ENCODE results near the gene BRD9.

DNA sequence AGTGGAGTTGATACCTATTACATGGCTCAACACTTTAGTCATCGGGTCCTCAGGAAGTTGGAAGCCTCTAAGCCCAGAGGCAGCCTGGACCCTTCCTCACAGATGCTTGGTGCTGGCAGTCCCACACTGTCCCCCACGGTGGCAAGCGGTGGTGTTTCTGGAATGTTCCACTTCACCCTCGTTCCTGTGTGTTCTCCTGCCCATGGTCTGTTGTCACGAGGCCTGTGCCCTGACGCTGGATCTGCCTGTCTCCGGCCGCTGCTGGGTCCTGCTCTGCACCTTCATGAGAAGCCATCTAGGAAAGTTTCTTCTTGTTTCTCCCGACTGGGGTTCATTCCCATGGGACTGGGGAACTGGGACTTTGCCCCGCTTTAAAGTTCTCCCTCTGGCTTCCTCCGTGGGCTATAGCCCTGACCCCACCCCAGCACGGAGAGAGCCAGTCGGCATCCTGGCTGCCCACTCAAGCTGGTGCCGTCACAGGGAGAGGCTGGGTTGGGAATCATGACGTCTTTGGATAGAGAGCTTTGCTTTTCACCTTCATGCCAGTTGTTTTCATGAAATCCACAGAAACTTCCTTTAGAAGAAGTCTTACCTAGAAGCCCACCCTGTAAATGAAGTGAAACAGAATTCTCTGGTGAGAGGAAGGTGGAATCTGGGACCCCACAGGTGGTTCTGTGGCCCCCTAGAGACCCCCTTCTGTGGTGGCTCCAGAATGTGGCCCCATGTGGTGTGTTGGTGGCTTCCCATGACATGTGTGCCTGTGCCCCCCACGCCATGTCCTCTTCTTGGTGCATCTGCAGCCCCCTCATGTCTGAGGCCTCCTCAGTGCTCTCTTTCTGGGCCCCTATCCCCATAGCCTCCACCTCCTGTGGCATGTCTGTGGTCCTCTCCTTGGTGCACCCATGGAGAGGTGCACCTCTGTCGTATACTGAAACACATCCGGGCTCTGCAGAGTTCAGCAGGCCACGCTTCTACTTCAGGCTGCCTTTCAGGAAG lies 43.8 kb upstream of the BRD9 start:
- TF ChIP-seq, protein P1, sequence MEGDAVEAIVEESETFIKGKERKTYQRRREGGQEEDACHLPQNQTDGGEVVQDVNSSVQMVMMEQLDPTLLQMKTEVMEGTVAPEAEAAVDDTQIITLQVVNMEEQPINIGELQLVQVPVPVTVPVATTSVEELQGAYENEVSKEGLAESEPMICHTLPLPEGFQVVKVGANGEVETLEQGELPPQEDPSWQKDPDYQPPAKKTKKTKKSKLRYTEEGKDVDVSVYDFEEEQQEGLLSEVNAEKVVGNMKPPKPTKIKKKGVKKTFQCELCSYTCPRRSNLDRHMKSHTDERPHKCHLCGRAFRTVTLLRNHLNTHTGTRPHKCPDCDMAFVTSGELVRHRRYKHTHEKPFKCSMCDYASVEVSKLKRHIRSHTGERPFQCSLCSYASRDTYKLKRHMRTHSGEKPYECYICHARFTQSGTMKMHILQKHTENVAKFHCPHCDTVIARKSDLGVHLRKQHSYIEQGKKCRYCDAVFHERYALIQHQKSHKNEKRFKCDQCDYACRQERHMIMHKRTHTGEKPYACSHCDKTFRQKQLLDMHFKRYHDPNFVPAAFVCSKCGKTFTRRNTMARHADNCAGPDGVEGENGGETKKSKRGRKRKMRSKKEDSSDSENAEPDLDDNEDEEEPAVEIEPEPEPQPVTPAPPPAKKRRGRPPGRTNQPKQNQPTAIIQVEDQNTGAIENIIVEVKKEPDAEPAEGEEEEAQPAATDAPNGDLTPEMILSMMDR (optimal IDR thresholded peaks at IDR 0.05 in 1 of 3, IDR thresholded peaks at IDR 0.05 in 1 of 3, conservative IDR thresholded peaks at IDR 0.05 in 1 of 3; ENCODE audit: extremely low read depth in 1 of 3, insufficient read depth in 2 of 3, low read length in 3 of 3) = no peak
- TF ChIP-seq EZH2 (IDR thresholded peaks at IDR 0.05; ENCODE audit: low read length) = no peak
